ENCODE results near the gene GPALPP1. TPM values are rescaled to one million over a fixed set of nuclear protein-coding genes. Genes with fewer than 3 reads are reported as not detected.
A peak's percentile ranks its signal among the peaks of the same experiment; 100 is the strongest.

The GPALPP1 gene
- total and polyA plus RNA-seq, 9 donors, result 17.3 to 31.9 (median 24.9) TPM

- WGBS, 3 donors, result 2 to 7% (median 3%) methylated on average over 10 of the region's 10 CpGs
- TF ChIP-seq EP300 (IDR thresholded peaks at IDR 0.05), result no peak
- no peak for TF ChIP-seq POLR2A (IDR thresholded peaks at IDR 0.05)
- TF ChIP-seq CTCF (IDR thresholded peaks at IDR 0.05), result no peak
Observed at GRCh38 chr13:44989941-44990340, 603 bp downstream of the GPALPP1 start.

GRCh38 chr13:45003417-45003816 is 14.1 kb downstream of the GPALPP1 start:
- H3K4me3 ChIP-seq, result no peak overlapping the region

More at GRCh38 chr13:44989941-44990340, 603 bp downstream of the GPALPP1 start:
- DNase-seq, result no peak
- Histone ChIP-seq H3K36me3 (no peaks in the 10 kb centered on the region), H3K4me3 (peak overlapping the region; percentile 89), H3K4me1 (ENCODE audit: insufficient read depth) (peaks cover 15% of the 10 kb centered on the region), H3K27ac (peak overlapping the region in 1 of 2 donors; percentile 54), H3K27me3 (no peaks in the 10 kb centered on the region), H3K9me3 (no peaks in the 10 kb centered on the region)
- intact Hi-C loops (cut with DNase I), result no loop called here

GRCh38 chr13:45004096-45004495 is 14.8 kb downstream of the GPALPP1 start:
- no peaks in the 10 kb centered on the region for H3K4me1 ChIP-seq (ENCODE audit: insufficient read depth)
- no peaks in the 10 kb centered on the region for H3K27me3 ChIP-seq
- no peak for TF ChIP-seq CTCF (IDR thresholded peaks at IDR 0.05)
- TF ChIP-seq EP300 (IDR thresholded peaks at IDR 0.05), result no peak
- no peak for TF ChIP-seq POLR2A (IDR thresholded peaks at IDR 0.05)
- 96 to 97% (median 97%) methylated on average over 2 of the region's 2 CpGs for WGBS, 3 donors
- no peak overlapping the region for H3K27ac ChIP-seq
- H3K36me3 ChIP-seq, result no peaks in the 10 kb centered on the region
- intact Hi-C loops (cut with DNase I), result no loop called here
- H3K9me3 ChIP-seq, result no peaks in the 10 kb centered on the region
- H3K4me3 ChIP-seq, result no peak overlapping the region
- no peak for DNase-seq

More at GRCh38 chr13:45003417-45003816, 14.1 kb downstream of the GPALPP1 start:
- no peaks in the 10 kb centered on the region for H3K9me3 ChIP-seq
- intact Hi-C loops (cut with DNase I), result no loop called here
- no peaks in the 10 kb centered on the region for H3K4me1 ChIP-seq (ENCODE audit: insufficient read depth)
- no peak for TF ChIP-seq EP300 (IDR thresholded peaks at IDR 0.05)
- TF ChIP-seq POLR2A (IDR thresholded peaks at IDR 0.05), result no peak
- TF ChIP-seq CTCF (IDR thresholded peaks at IDR 0.05), result no peak
- no peaks in the 10 kb centered on the region for H3K27me3 ChIP-seq
- H3K36me3 ChIP-seq, result no peaks in the 10 kb centered on the region
- no peak for DNase-seq
- H3K27ac ChIP-seq, result no peak overlapping the region

- Histone ChIP-seq H3K4me1 (ENCODE audit: insufficient read depth) (no peaks in the 10 kb centered on the region), H3K27me3 (no peaks in the 10 kb centered on the region), H3K4me3 (no peak overlapping the region), H3K36me3 (no peaks in the 10 kb centered on the region), H3K27ac (no peak overlapping the region), H3K9me3 (no peaks in the 10 kb centered on the region)
- intact Hi-C loops (cut with DNase I), result no loop called here
- no peak for DNase-seq
- TF ChIP-seq EP300 (IDR thresholded peaks at IDR 0.05) (no peak), POLR2A (IDR thresholded peaks at IDR 0.05) (no peak)
Observed at GRCh38 chr13:45007225-45007624, 17.9 kb downstream of the GPALPP1 start.

- H3K4me1 ChIP-seq (ENCODE audit: insufficient read depth), result no peaks in the 10 kb centered on the region
- H3K9me3 ChIP-seq, result no peaks in the 10 kb centered on the region
- no peak for DNase-seq
- no peak for TF ChIP-seq EP300 (IDR thresholded peaks at IDR 0.05)
- TF ChIP-seq POLR2A (IDR thresholded peaks at IDR 0.05), result no peak
- TF ChIP-seq CTCF (IDR thresholded peaks at IDR 0.05), result no peak
- H3K27ac ChIP-seq, result no peak overlapping the region
- H3K27me3 ChIP-seq, result no peaks in the 10 kb centered on the region
- no peak overlapping the region for H3K4me3 ChIP-seq
- H3K36me3 ChIP-seq, result no peaks in the 10 kb centered on the region
- 93 to 98% (median 95%) methylated on average over 1 of the region's 1 CpG for WGBS, 3 donors
- intact Hi-C loops (cut with DNase I), result no loop called here
Observed at GRCh38 chr13:45007823-45008222, 18.5 kb downstream of the GPALPP1 start.

All from ovary (tissue), 9 donors.